ENCODE data around the gene LACTBL1. TPM values are rescaled to one million over a fixed set of nuclear protein-coding genes. Genes with fewer than 3 reads are reported as not detected.
A peak's percentile ranks its signal among the peaks of the same experiment; 100 is the strongest.

The LACTBL1 gene
- total RNA-seq, 1 experiment from 2014 or later: not detected

DNA sequence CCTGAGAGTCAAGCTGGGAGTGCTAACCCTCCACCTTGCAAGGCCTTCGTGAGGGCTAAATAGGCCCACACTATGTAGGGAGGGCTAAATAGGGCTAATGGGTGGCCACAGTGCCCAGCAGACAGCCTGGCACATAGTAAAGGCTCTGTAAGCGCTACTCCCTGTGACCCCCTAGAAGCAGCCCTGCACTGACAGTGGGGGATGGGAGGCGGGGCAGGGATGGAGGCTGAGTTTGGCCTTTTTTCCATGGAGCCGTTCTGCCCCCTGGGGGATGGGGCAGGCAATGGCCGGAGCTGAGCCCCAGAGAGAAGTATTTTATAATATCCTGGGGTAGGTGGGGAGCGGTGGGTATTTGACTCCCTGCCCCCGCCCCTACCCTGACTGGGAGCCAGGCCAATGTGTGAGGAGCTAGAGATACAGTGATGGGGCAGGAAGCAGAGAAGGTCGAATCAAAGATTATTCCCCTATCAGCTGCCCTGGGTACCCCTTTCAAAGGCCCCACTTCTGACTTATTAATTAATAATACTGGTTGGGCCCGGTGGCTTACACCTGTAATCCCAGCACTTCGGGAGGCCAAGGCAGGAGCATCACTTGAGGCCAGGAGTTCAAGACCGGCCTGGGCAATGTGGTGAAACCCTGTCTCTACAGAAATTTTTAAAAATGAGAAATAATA is 42.3 kb downstream of the LACTBL1 start:
- Histone ChIP-seq H3K4me1 (ENCODE audit: insufficient read depth, low read length) (no peaks in the 10 kb centered on the region), H2BK12ac (ENCODE audit: insufficient read length, low read depth, low read length) (no peak overlapping the region), H3K14ac (ENCODE audit: insufficient read depth, low read length) (no peak overlapping the region), H3K23ac (ENCODE audit: insufficient read length, low read depth, low read length) (no peak overlapping the region), H2AK5ac (ENCODE audit: insufficient read length, low read length) (no peak overlapping the region), H3K56ac (ENCODE audit: insufficient read length, low read depth, low read length) (no peak overlapping the region), H3K79me1 (ENCODE audit: insufficient read depth, low read depth, low read length, poor library complexity, severe bottlenecking) (no peaks in the 10 kb centered on the region), H2BK120ac (ENCODE audit: low read depth, low read length, poor library complexity, severe bottlenecking) (no peak overlapping the region), H3K79me2 (ENCODE audit: insufficient read depth, low read length) (no peaks in the 10 kb centered on the region), H4K5ac (ENCODE audit: insufficient read length, low read depth, low read length) (no peak overlapping the region), H2BK20ac (ENCODE audit: low read depth, low read length, poor library complexity, severe bottlenecking) (no peak overlapping the region), H4K91ac (ENCODE audit: insufficient read length, low read depth, low read length) (no peak overlapping the region), H3K4me2 (ENCODE audit: insufficient read depth, insufficient read length, low read length) (no peak overlapping the region), H3K4ac (ENCODE audit: low read depth, low read length) (no peak overlapping the region), H3K9ac (ENCODE audit: extremely low read depth, insufficient read length, low read length) (no peak overlapping the region), H3K18ac (ENCODE audit: insufficient read length, low read depth, low read length) (no peak overlapping the region), H3K9me3 (ENCODE audit: control insufficient read depth, low read depth, low read length) (no peaks in the 10 kb centered on the region), H3K27ac (ENCODE audit: insufficient read length, low read depth, low read length) (no peak overlapping the region), H2BK5ac (ENCODE audit: insufficient read length, low read length) (no peak overlapping the region), H4K20me1 (ENCODE audit: control insufficient read depth, insufficient read depth, insufficient read length) (no peaks in the 10 kb centered on the region), H2BK15ac (ENCODE audit: low read depth, low read length) (no peak overlapping the region), H2AFZ (ENCODE audit: low read length) (no peak overlapping the region), H3T11ph (ENCODE audit: low read length) (no peak overlapping the region), H3K23me2 (ENCODE audit: insufficient read length, low read depth, low read length, poor library complexity, severe bottlenecking) (no peaks in the 10 kb centered on the region), H3K27me3 (ENCODE audit: insufficient read depth, low read length) (no peaks in the 10 kb centered on the region), H4K8ac (replicated peaks; ENCODE audit: insufficient read length, low read depth, low read length) (no peak overlapping the region)
- DNase-seq: peak; percentile 84
- Mint-ChIP-seq H3K9me3 (peaks cover 0 to 3% of the 10 kb centered on the region in 2 experiments; a peak in 3 of 5 replicates), H3K4me1 (peaks cover 0 to 3% of the 10 kb centered on the region in 2 experiments; a peak in 1 of 4 replicates), H3K27me3 (ENCODE audit: low read depth) (peaks cover 9% of the 10 kb centered on the region), H3K27ac (no peak overlapping the region), H3K4me3 (no peak overlapping the region), H3K36me3 (ENCODE audit: insufficient read depth in 1 of 3, low read depth in 3 of 3) (no peaks in the 10 kb centered on the region)
- TF ChIP-seq, protein P1, sequence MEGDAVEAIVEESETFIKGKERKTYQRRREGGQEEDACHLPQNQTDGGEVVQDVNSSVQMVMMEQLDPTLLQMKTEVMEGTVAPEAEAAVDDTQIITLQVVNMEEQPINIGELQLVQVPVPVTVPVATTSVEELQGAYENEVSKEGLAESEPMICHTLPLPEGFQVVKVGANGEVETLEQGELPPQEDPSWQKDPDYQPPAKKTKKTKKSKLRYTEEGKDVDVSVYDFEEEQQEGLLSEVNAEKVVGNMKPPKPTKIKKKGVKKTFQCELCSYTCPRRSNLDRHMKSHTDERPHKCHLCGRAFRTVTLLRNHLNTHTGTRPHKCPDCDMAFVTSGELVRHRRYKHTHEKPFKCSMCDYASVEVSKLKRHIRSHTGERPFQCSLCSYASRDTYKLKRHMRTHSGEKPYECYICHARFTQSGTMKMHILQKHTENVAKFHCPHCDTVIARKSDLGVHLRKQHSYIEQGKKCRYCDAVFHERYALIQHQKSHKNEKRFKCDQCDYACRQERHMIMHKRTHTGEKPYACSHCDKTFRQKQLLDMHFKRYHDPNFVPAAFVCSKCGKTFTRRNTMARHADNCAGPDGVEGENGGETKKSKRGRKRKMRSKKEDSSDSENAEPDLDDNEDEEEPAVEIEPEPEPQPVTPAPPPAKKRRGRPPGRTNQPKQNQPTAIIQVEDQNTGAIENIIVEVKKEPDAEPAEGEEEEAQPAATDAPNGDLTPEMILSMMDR (conservative IDR thresholded peaks at IDR 0.05): peak; percentile 94
- WGBS (ENCODE audit: extremely low coverage, insufficient read length, low lambda C conversion rate): no CpG with 5 or more reads among the region's 11 CpGs
